ENCODE measurements around the gene TGFB2.
"Not testable (repeated sequence)": the region's sequence is repeated elsewhere in the genome, so short reads cannot be mapped to it uniquely, and the experiment has no call there.

TGFB2 gene

GRCh38 chr1:218312509-218312908 lies 32.6 kb upstream of the TGFB2 start:
- H3K36me3 ChIP-seq (ENCODE audit: control insufficient read depth in 1 of 2, insufficient read depth in 2 of 2, low read length in 2 of 2), result no peaks in the 10 kb centered on the region
- no peaks in the 10 kb centered on the region for H3K9me3 ChIP-seq (ENCODE audit: control insufficient read depth in 1 of 2, low read length in 2 of 2)
- H3K4me3 ChIP-seq (ENCODE audit: low read depth in 1 of 2, low read length in 2 of 2), result no peak overlapping the region
- no peaks in the 10 kb centered on the region for H3K4me1 ChIP-seq (ENCODE audit: control insufficient read depth in 1 of 2, insufficient read depth in 2 of 2, low read length in 2 of 2)
- no peaks in the 10 kb centered on the region for H3K27me3 ChIP-seq (ENCODE audit: low read depth, low read length)
- no peak overlapping the region for H3K27ac ChIP-seq (ENCODE audit: low read length)

DNA sequence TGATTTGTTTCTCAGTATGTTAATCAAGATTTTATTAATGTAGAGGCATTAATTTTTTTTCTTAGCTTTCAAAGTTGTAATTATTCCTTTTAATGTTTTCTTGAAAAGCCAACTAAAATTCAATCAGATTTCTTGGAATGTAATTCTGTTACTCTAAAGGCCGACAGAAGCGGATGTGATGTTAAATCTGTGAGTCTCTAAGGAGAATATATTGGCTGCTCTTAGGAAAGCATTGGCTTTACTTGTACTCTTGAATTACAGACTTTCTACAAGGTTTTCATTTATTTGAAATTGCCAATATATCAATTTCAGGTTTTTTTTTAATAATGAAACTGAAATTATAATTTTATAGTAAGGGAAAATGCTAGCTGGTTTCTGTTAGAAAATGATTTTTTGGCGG lies 30.8 kb upstream of the TGFB2 start:
- Histone ChIP-seq H3K27ac (ENCODE audit: low read length) (no peak overlapping the region), H3K4me3 (ENCODE audit: low read depth in 1 of 2, low read length in 2 of 2) (no peak overlapping the region), H3K9me3 (ENCODE audit: control insufficient read depth in 1 of 2, low read length in 2 of 2) (no peaks in the 10 kb centered on the region), H3K36me3 (ENCODE audit: control insufficient read depth in 1 of 2, insufficient read depth in 2 of 2, low read length in 2 of 2) (no peaks in the 10 kb centered on the region), H3K4me1 (ENCODE audit: control insufficient read depth in 1 of 2, insufficient read depth in 2 of 2, low read length in 2 of 2) (no peaks in the 10 kb centered on the region), H3K27me3 (ENCODE audit: low read depth, low read length) (no peaks in the 10 kb centered on the region)

GRCh38 chr1:218315638-218316037 lies 29.5 kb upstream of the TGFB2 start:
- H3K9me3 ChIP-seq (ENCODE audit: control insufficient read depth in 1 of 2, low read length in 2 of 2), result no peaks in the 10 kb centered on the region

GRCh38 chr1:218317061-218317460 lies 28.1 kb upstream of the TGFB2 start:
- H3K9me3 ChIP-seq (ENCODE audit: control insufficient read depth in 1 of 2, low read length in 2 of 2), result no peaks in the 10 kb centered on the region
- H3K27ac ChIP-seq (ENCODE audit: low read length), result no peak overlapping the region
- no peaks in the 10 kb centered on the region for H3K36me3 ChIP-seq (ENCODE audit: control insufficient read depth in 1 of 2, insufficient read depth in 2 of 2, low read length in 2 of 2)
- H3K4me3 ChIP-seq (ENCODE audit: low read depth in 1 of 2, low read length in 2 of 2), result no peak overlapping the region
- H3K4me1 ChIP-seq (ENCODE audit: control insufficient read depth in 1 of 2, insufficient read depth in 2 of 2, low read length in 2 of 2), result no peaks in the 10 kb centered on the region
- H3K27me3 ChIP-seq (ENCODE audit: low read depth, low read length), result no peaks in the 10 kb centered on the region

More at GRCh38 chr1:218315638-218316037, 29.5 kb upstream of the TGFB2 start:
- H3K27me3 ChIP-seq (ENCODE audit: low read depth, low read length), result no peaks in the 10 kb centered on the region
- no peak overlapping the region for H3K4me3 ChIP-seq (ENCODE audit: low read depth in 1 of 2, low read length in 2 of 2)
- H3K4me1 ChIP-seq (ENCODE audit: control insufficient read depth in 1 of 2, insufficient read depth in 2 of 2, low read length in 2 of 2), result no peaks in the 10 kb centered on the region
- no peak overlapping the region for H3K27ac ChIP-seq (ENCODE audit: low read length)
- no peaks in the 10 kb centered on the region for H3K36me3 ChIP-seq (ENCODE audit: control insufficient read depth in 1 of 2, insufficient read depth in 2 of 2, low read length in 2 of 2)

DNA sequence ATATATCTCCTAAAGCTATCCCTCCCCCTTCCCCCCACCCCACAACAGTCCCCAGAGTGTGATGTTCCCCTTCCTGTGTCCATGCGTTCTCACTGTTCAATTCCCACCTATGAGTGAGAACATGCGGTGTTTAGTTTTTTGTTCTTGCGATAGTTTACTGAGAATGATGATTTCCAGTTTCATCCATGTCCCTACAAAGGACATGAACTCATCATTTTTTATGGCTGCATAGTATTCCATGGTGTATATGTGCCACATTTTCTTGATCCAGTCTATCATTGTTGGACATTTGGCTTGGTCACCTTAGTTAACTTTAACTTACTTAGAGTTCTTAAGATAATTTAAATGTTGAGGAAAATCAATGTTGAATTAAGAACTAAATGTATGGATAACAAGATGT lies 25.0 kb upstream of the TGFB2 start:
- not testable (repeated sequence) for H3K27ac ChIP-seq (ENCODE audit: low read length); H3K9me3 ChIP-seq (ENCODE audit: control insufficient read depth in 1 of 2, low read length in 2 of 2); H3K4me1 ChIP-seq (ENCODE audit: control insufficient read depth in 1 of 2, insufficient read depth in 2 of 2, low read length in 2 of 2); H3K4me3 ChIP-seq (ENCODE audit: low read depth in 1 of 2, low read length in 2 of 2); H3K27me3 ChIP-seq (ENCODE audit: low read depth, low read length)
- H3K36me3 ChIP-seq (ENCODE audit: control insufficient read depth in 1 of 2, insufficient read depth in 2 of 2, low read length in 2 of 2), result peaks cover 4 to 19% of the 10 kb centered on the region in 2 donors

GRCh38 chr1:218322762-218323161 lies 22.4 kb upstream of the TGFB2 start:
- Histone ChIP-seq H3K27me3 (ENCODE audit: low read depth, low read length) (no peaks in the 10 kb centered on the region), H3K9me3 (ENCODE audit: control insufficient read depth in 1 of 2, low read length in 2 of 2) (no peaks in the 10 kb centered on the region), H3K27ac (ENCODE audit: low read length) (no peak overlapping the region), H3K36me3 (ENCODE audit: control insufficient read depth in 1 of 2, insufficient read depth in 2 of 2, low read length in 2 of 2) (peaks cover 4 to 19% of the 10 kb centered on the region in 2 donors), H3K4me3 (ENCODE audit: low read depth in 1 of 2, low read length in 2 of 2) (no peak overlapping the region), H3K4me1 (ENCODE audit: control insufficient read depth in 1 of 2, insufficient read depth in 2 of 2, low read length in 2 of 2) (no peaks in the 10 kb centered on the region)

DNA sequence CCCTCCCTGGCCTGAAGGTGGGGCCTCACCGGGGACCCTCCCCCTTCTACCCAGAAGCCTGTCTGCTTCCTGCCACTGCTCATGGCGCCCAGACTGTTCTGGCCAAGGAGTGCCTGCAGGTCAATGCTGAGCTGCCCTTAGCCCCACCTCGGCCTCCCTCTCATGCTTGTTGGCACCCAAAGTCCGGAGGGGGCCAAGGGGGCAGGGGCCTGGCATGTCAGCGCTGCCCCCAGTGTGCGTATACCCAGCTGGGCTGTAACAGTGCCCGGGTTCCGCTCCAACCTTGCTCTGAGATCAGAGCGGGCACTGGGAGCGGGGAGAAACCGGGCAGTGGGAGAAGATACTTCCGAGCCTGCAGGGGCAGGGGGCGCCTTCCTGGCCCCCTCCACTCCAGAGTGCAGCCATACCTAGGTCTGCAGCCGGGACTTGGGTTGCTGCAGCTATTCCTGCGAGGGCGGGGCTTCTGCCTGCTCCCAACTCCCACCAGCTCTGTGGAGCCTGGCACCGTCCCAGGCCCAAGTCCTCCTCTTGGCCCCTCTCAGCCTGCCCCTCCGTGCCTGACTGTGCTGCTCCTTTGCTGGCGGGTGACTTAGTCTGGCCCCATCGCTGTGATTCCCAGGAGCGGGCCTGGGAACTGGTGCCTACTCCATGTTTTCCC lies 21.4 kb upstream of the TGFB2 start:
- Histone ChIP-seq H3K4me1 (ENCODE audit: control insufficient read depth in 1 of 2, insufficient read depth in 2 of 2, low read length in 2 of 2) (no peaks in the 10 kb centered on the region), H3K27ac (ENCODE audit: low read length) (no peak overlapping the region), H3K36me3 (ENCODE audit: control insufficient read depth in 1 of 2, insufficient read depth in 2 of 2, low read length in 2 of 2) (peaks cover 4 to 19% of the 10 kb centered on the region in 2 donors), H3K4me3 (ENCODE audit: low read depth in 1 of 2, low read length in 2 of 2) (no peak overlapping the region), H3K27me3 (ENCODE audit: low read depth, low read length) (no peaks in the 10 kb centered on the region), H3K9me3 (ENCODE audit: control insufficient read depth in 1 of 2, low read length in 2 of 2) (no peaks in the 10 kb centered on the region)

- no peak overlapping the region for H3K27ac ChIP-seq (ENCODE audit: low read length)
- H3K36me3 ChIP-seq (ENCODE audit: control insufficient read depth in 1 of 2, insufficient read depth in 2 of 2, low read length in 2 of 2), result peaks cover 4 to 19% of the 10 kb centered on the region in 2 donors
- H3K4me1 ChIP-seq (ENCODE audit: control insufficient read depth in 1 of 2, insufficient read depth in 2 of 2, low read length in 2 of 2), result no peaks in the 10 kb centered on the region
- no peaks in the 10 kb centered on the region for H3K9me3 ChIP-seq (ENCODE audit: control insufficient read depth in 1 of 2, low read length in 2 of 2)
- no peaks in the 10 kb centered on the region for H3K27me3 ChIP-seq (ENCODE audit: low read depth, low read length)
- no peak overlapping the region for H3K4me3 ChIP-seq (ENCODE audit: low read depth in 1 of 2, low read length in 2 of 2)
Observed at GRCh38 chr1:218324226-218324580, 20.9 kb upstream of the TGFB2 start.

GRCh38 chr1:218328769-218329168 lies 16.4 kb upstream of the TGFB2 start:
- no peaks in the 10 kb centered on the region for H3K9me3 ChIP-seq (ENCODE audit: control insufficient read depth in 1 of 2, low read length in 2 of 2)
- peaks cover 0 to 5% of the 10 kb centered on the region in 2 donors for H3K36me3 ChIP-seq (ENCODE audit: control insufficient read depth in 1 of 2, insufficient read depth in 2 of 2, low read length in 2 of 2)
- H3K4me3 ChIP-seq (ENCODE audit: low read depth in 1 of 2, low read length in 2 of 2), result no peak overlapping the region
- no peaks in the 10 kb centered on the region for H3K4me1 ChIP-seq (ENCODE audit: control insufficient read depth in 1 of 2, insufficient read depth in 2 of 2, low read length in 2 of 2)
- H3K27ac ChIP-seq (ENCODE audit: low read length), result no peak overlapping the region
- no peaks in the 10 kb centered on the region for H3K27me3 ChIP-seq (ENCODE audit: low read depth, low read length)

DNA sequence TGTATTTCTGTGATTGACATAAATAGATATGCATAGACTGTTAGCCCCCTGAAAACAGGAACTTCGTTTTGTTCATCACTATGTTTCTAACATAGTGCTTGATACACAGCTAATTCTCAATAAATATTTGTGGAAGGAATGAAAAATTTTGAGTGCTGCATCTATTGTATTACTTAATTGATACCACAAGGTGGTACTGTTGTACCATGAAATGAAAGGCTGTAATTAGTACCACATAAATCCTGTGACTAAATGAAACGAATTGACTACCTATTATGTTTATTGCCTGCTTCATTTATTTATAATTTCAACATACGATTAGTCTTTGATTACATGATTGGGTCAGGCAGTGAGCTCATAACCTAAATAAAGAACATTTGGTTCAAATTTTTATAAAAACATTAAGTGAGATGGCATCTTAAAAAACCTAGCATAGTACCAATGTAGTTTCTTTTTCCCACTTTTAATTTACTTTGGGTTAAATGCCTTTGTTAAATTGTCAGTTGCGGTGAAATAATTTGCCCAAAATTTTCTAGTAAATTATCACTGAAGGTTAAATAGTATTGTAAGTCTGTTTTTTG lies 15.0 kb upstream of the TGFB2 start:
- Histone ChIP-seq H3K4me1 (ENCODE audit: control insufficient read depth in 1 of 2, insufficient read depth in 2 of 2, low read length in 2 of 2) (no peaks in the 10 kb centered on the region), H3K27me3 (ENCODE audit: low read depth, low read length) (no peaks in the 10 kb centered on the region), H3K27ac (ENCODE audit: low read length) (no peak overlapping the region), H3K36me3 (ENCODE audit: control insufficient read depth in 1 of 2, insufficient read depth in 2 of 2, low read length in 2 of 2) (no peaks in the 10 kb centered on the region), H3K4me3 (ENCODE audit: low read depth in 1 of 2, low read length in 2 of 2) (no peak overlapping the region), H3K9me3 (ENCODE audit: control insufficient read depth in 1 of 2, low read length in 2 of 2) (no peaks in the 10 kb centered on the region)

DNA sequence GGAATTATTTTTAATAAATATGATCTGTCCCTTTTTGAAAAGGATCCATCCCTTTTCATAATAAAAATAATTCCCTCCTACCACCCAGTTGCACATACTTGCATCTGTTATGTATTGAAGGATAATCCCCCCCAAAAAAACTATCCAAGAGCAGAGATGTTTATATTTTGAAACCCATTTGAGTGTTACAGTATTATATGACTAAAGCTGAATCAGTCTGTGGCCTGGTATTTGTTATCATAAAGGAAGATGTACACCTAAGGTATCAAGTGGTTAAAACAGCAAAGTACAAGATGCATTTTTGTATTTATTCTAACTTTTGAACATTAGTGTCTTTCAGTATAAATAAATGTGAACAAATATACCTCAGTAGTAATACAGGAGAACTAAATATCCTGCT lies 12.7 kb upstream of the TGFB2 start:
- Histone ChIP-seq H3K4me1 (ENCODE audit: control insufficient read depth in 1 of 2, insufficient read depth in 2 of 2, low read length in 2 of 2) (no peaks in the 10 kb centered on the region), H3K27ac (ENCODE audit: low read length) (no peak overlapping the region), H3K36me3 (ENCODE audit: control insufficient read depth in 1 of 2, insufficient read depth in 2 of 2, low read length in 2 of 2) (no peaks in the 10 kb centered on the region), H3K4me3 (ENCODE audit: low read depth in 1 of 2, low read length in 2 of 2) (no peak overlapping the region), H3K27me3 (ENCODE audit: low read depth, low read length) (no peaks in the 10 kb centered on the region), H3K9me3 (ENCODE audit: control insufficient read depth in 1 of 2, low read length in 2 of 2) (no peaks in the 10 kb centered on the region)

DNA sequence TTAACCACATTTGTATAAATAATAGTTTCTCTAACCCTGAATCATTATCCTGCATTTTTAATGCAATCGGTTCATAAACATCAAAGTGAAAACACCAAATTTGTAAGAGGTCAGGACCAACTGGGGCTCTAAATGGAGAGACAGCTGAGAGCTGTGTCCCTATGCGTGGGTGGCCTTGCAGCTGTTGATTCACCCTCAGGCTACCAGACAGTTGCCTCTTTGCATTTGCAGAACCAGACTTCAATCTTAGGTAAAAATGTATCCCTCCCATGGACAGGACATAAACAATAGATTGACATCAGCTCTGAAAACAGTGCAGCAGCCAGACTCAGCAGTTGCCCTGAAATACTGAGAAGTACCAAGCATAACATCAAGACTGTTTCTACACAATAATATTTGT lies 8.8 kb upstream of the TGFB2 start:
- Histone ChIP-seq H3K9me3 (ENCODE audit: control insufficient read depth in 1 of 2, low read length in 2 of 2) (no peaks in the 10 kb centered on the region), H3K36me3 (ENCODE audit: control insufficient read depth in 1 of 2, insufficient read depth in 2 of 2, low read length in 2 of 2) (no peaks in the 10 kb centered on the region), H3K4me1 (ENCODE audit: control insufficient read depth in 1 of 2, insufficient read depth in 2 of 2, low read length in 2 of 2) (no peaks in the 10 kb centered on the region), H3K27me3 (ENCODE audit: low read depth, low read length) (no peaks in the 10 kb centered on the region), H3K27ac (ENCODE audit: low read length) (no peak overlapping the region), H3K4me3 (ENCODE audit: low read depth in 1 of 2, low read length in 2 of 2) (no peak overlapping the region)

Data from muscle layer of duodenum (tissue), 2 donors.